Psoas muscle (tissue), 8 donors: ENCODE data around the gene TMCO4. TPM values are rescaled to one million over a fixed set of nuclear protein-coding genes. Genes with fewer than 3 reads are reported as not detected.
"Not testable (repeated sequence)": the region's sequence is repeated elsewhere in the genome, so short reads cannot be mapped to it uniquely, and the experiment has no call there.

Experiments
- ATAC-seq, 4 donors: fragments of 200-7000 bp; cut with Tn5 transposase; one replicate each; pipeline ENCODE4 v1.9.1; 2020; ENCODE audit warnings: moderate library complexity in 3 of 4, mild to moderate bottlenecking in 2 of 4
- DNase-seq, 2 donors: peaks; one replicate each; pipeline ENCODE4 v3.0.0-alpha.2; 2020
- H3K27ac ChIP-seq: fragments of 200-600 bp; one replicate; pipeline ENCODE4 v1.8.0; 2022
- H3K27me3 ChIP-seq, 3 donors: fragments of 200-600 bp in 1 of 3; one replicate each; pipeline versions ENCODE4 v1.6.1 to v1.8.0; 2013 to 2022; ENCODE audit warnings: low read length in 2 of 3, mild to moderate bottlenecking in 2 of 3, moderate library complexity in 1 of 3; ENCODE audit not compliant: insufficient read depth in 3 of 3
- H3K36me3 ChIP-seq, 2 donors: fragments of 200-600 bp in 1 of 2; one replicate each; pipeline versions ENCODE4 v1.6.1 to v1.8.0; 2013 to 2022; ENCODE audit warnings: low read depth in 1 of 2, mild to moderate bottlenecking in 1 of 2, moderate library complexity in 1 of 2; ENCODE audit not compliant: insufficient read depth in 1 of 2
- H3K4me1 ChIP-seq: fragments of 200-600 bp; one replicate; pipeline ENCODE4 v1.8.0; 2022
- H3K4me3 ChIP-seq: fragments of 200-600 bp; one replicate; pipeline ENCODE4 v1.8.0; 2022; ENCODE audit warnings: mild to moderate bottlenecking
- H3K9me3 ChIP-seq: fragments of 200-600 bp; one replicate; pipeline ENCODE4 v1.8.0; 2022
- CTCF ChIP-seq: fragments of 200-600 bp; IDR thresholded peaks from one replicate; pipeline ENCODE4 v1.8.0; 2022; ENCODE audit warnings: antibody characterized with exemption
- WGBS, 3 donors: extraction: QIAGEN DNeasy Blood & Tissue Kit; methylation state at CpG; one replicate each; pipeline versions ENCODE4 v1.1.6 to v1.1.7; 2013; 5-methylcytosine and 5-hydroxymethylcytosine counted together
- intact Hi-C, 2 donors: fragments of 100-400 bp; cut with DNase I; formaldehyde crosslinking; loops; one replicate each; pipeline versions ENCODE4 v1.11.0 to v1.14.2; 2022
- polyA plus RNA-seq, 3 donors: library from polyadenylated mRNA; stranded (reverse); fragments of 200-250 nt; gene quantifications; one replicate each; pipeline ENCODE4 v1.2.3, GENCODE V29; 2013
- total RNA-seq, 4 donors: library from RNA; stranded (reverse); fragmentation: NEBNext Ultra II Directional in 2 of 4; extraction: Animal tissue kit (Norgen Biotek cat#: 25700) in 2 of 4; gene quantifications; one replicate each; pipeline versions ENCODE4 v1.2.1 to v1.2.4, GENCODE V29; 2021 to 2023
- donor health status: healthy with polysubstance abuse.
- donor health status: DM: no; HTN: no; CAD: no; lungs with moderate emphysema.
- donor health status: Bipolar disorder and iron deficiency.
- donor health status: healthy.
- donor health status: DM: yes; HTN: yes; CAD: no.
- donor health status: DM: no; HTN: no; CAD: no.
- donor health status: DM: no; HTN: no; CAD: no.
- donor health status: DM: yes; HTN: yes; CAD: no.

The TMCO4 gene
- total and polyA plus RNA-seq, 7 donors = 2.3 to 4.8 (median 3.2) TPM

DNA sequence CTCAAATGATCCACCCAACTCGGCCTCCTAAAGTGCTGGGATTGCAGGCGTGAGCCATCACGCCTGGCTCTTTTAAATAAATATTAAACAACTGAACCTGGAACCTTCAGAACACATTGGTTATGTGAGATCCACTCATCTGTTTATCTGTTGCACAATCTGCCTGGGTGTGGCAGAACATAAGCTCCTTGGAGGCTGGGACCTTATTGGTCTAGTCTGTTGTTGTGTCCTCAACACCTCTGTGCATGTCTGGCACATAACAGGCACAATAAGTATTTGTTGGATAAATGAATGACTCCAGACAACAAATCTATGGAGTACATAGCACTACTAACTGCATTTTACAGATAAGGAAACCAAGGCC, 159.7 kb downstream of the TMCO4 start:
- WGBS, 3 donors = 89 to 92% (median 90%) methylated on average over 3 of the region's 3 CpGs
- ATAC-seq = peak in 2 of 4 donors; percentile 39 to 64
- Histone ChIP-seq H3K9me3 (no peaks in the 10 kb centered on the region), H3K4me3 (no peak overlapping the region), H3K27ac (no peak overlapping the region), H3K27me3 (peaks cover 0 to 12% (median 7%) of the 10 kb centered on the region in 3 donors), H3K4me1 (peaks cover 4% of the 10 kb centered on the region), H3K36me3 (no peaks in the 10 kb centered on the region)
- intact Hi-C loops = no loop called here
- no peak for DNase-seq
- TF ChIP-seq CTCF = no peak

DNA sequence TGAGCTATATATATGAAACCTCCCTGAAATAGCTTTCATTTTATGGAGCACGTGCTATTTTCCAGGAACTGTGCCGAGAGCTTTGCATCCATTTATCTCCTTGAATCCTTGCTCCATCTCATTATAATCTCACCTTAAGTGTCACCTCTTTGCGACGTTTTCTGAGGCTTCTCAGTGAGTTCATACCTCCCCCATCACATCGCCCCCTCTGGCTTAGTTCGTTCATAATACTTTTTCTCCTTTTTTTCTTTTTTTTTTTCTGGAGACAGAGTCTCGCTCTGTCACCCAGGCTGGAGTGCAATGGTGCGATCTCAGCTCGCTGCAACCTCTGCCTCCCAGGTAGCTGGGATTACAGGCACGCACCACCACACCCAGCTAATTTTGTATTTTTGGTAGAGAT, 160.5 kb downstream of the TMCO4 start:
- H3K27ac ChIP-seq, H3K4me1 ChIP-seq, H3K27me3 ChIP-seq, H3K4me3 ChIP-seq, H3K9me3 ChIP-seq, intact Hi-C loops, DNase-seq, ATAC-seq, H3K36me3 ChIP-seq: not testable (repeated sequence)
- 73 to 83% (median 80%) methylated on average over 10 of the region's 10 CpGs for WGBS, 3 donors

DNA sequence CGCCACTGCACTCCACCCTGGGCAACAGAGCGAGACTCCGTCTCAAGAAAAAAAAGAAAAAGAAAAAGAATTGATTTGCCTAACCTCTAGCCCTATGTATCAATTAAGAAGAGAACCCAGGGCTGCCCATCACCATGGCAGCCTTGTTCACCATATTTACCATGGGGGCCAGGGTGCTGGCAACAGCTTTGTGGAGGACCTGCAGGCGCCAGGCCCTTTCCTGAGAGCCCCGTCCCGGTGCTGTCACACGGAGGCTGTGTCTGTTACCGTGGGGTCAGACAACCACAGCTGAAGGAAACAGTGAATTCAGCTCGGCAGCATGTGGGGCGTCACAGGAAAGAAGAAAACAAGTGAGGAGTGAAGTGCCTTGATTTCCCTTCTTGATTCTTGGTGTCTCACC, 162.1 kb downstream of the TMCO4 start:
- Histone ChIP-seq H3K36me3 (no peaks in the 10 kb centered on the region), H3K27ac (no peak overlapping the region), H3K9me3 (no peaks in the 10 kb centered on the region), H3K4me1 (no peaks in the 10 kb centered on the region), H3K4me3 (no peak overlapping the region), H3K27me3 (peaks cover 0 to 6% (median 0%) of the 10 kb centered on the region in 3 donors)
- no peak for DNase-seq
- 82 to 90% (median 85%) methylated on average over 7 to 10 of the region's 10 CpGs for WGBS, 3 donors
- intact Hi-C loops = no loop called here
- ATAC-seq = no peak
- no peak for TF ChIP-seq CTCF

DNA sequence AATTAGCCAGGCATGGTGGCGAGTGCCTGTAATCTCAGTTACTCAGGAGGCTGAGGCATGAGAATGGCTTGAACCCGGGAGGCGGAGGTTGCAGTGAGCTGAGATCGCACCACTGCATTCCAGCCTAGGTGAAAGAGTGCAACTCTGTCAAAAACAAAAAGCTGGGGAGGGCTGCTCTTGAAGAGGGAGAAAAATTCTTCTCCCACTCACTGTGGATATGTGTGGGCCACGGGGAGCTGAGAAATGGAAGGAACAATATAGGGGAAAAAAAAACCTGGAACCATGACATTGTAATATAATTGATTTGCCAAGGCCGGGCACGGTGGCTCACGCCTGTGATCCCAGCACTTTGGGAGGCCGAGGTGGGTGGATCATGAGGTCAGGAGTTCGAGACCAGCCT, 163.0 kb downstream of the TMCO4 start:
- DNase-seq, H3K9me3 ChIP-seq, H3K36me3 ChIP-seq, H3K27ac ChIP-seq, ATAC-seq, H3K4me1 ChIP-seq, H3K27me3 ChIP-seq, intact Hi-C loops, H3K4me3 ChIP-seq: not testable (repeated sequence)
- 75 to 83% (median 82%) methylated on average over 10 of the region's 10 CpGs for WGBS, 3 donors

- DNase-seq (no peak), ATAC-seq (no peak)
- Histone ChIP-seq H3K4me1 (no peaks in the 10 kb centered on the region), H3K9me3 (no peaks in the 10 kb centered on the region), H3K4me3 (no peak overlapping the region), H3K36me3 (no peaks in the 10 kb centered on the region), H3K27me3 (no peaks in the 10 kb centered on the region), H3K27ac (no peak overlapping the region)
- TF ChIP-seq CTCF = no peak
- intact Hi-C loops = no loop called here
- WGBS, 3 donors = 82 to 91% (median 87%) methylated on average over 5 of the region's 5 CpGs
Observed at GRCh38 chr1:19636065-19636464, 163.7 kb downstream of the TMCO4 start.

DNA sequence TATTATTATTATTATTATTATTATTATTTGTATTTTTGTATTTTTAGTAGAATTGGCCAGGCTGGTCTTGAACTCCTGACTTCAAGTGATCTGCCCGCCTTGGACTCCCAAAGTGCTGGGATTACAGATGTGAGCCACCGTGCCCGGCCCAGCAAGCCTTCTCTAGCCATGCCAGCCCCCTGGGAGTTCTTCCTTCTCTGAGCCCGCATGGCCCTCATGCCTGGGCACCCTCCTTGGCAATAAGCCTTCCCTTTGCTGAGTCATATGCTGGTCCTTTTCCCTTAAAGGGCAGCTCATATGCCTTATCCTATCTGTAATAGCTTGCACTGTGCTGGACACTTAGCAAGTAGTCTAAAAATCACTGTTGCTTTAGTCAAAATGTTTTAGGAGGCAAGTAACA, 164.1 kb downstream of the TMCO4 start:
- no peak overlapping the region for H3K27ac ChIP-seq
- DNase-seq (no peak), ATAC-seq (peak; percentile 57 to 75 (median 66))
- WGBS, 3 donors = 48 to 76% (median 60%) methylated on average over 4 of the region's 4 CpGs
- intact Hi-C loops = no loop called here
- H3K9me3 ChIP-seq = no peaks in the 10 kb centered on the region
- no peak for TF ChIP-seq CTCF
- no peaks in the 10 kb centered on the region for H3K27me3 ChIP-seq
- no peak overlapping the region for H3K4me3 ChIP-seq
- H3K4me1 ChIP-seq = no peaks in the 10 kb centered on the region
- no peaks in the 10 kb centered on the region for H3K36me3 ChIP-seq

DNA sequence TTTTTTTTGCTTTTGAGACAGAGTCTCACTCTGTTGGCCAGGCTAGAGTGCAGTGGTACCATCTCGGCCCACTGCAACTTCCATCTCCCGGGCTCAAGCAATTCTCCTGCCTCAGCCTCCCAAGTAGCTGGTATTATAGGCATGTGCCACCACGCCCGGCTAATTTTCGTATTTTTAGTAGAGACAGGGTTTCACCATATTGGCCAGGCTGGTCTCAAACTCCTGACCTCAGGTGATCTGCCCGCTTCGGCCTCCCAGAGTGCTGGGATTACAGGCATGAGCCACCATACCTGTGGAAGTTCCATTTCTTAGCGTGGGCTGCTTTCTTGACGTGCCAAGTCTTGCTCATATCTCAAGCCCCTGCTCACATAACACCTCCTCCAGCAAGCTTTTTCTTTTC, 164.7 kb downstream of the TMCO4 start:
- H3K9me3 ChIP-seq, intact Hi-C loops, H3K4me3 ChIP-seq, H3K27ac ChIP-seq, H3K36me3 ChIP-seq, H3K27me3 ChIP-seq, DNase-seq, ATAC-seq, H3K4me1 ChIP-seq: not testable (repeated sequence)
- 93 to 96% (median 95%) methylated on average over 9 of the region's 9 CpGs for WGBS, 3 donors
